ENCODE measurements around the gene ADGRG6. TPM values are rescaled to one million over a fixed set of nuclear protein-coding genes. Genes with fewer than 3 reads are reported as not detected.
"Not testable (repeated sequence)": the region's sequence is repeated elsewhere in the genome, so short reads cannot be mapped to it uniquely, and the experiment has no call there.

The ADGRG6 gene
- polyA plus RNA-seq, 3 donors from 2014 or later, result 0.47 TPM; not detected in 2

- DNase-seq; H3K9me3 Mint-ChIP-seq; H3K4me3 Mint-ChIP-seq; H3K36me3 Mint-ChIP-seq; H3K27ac Mint-ChIP-seq; H3K27me3 Mint-ChIP-seq (ENCODE audit: low read depth in 3 of 3); H3K4me1 Mint-ChIP-seq: not testable (repeated sequence)
Observed at GRCh38 chr6:142454848-142455247, 153.0 kb downstream of the ADGRG6 start.

- Mint-ChIP-seq H3K27me3 (ENCODE audit: low read depth in 3 of 3) (peaks cover 0 to 6% (median 2%) of the 10 kb centered on the region in 3 donors), H3K36me3 (no peaks in the 10 kb centered on the region), H3K4me3 (no peak overlapping the region), H3K27ac (no peak overlapping the region), H3K4me1 (no peaks in the 10 kb centered on the region), H3K9me3 (peaks cover 0 to 2% (median 0%) of the 10 kb centered on the region in 6 donors)
- DNase-seq, result no peak
Observed at GRCh38 chr6:142455957-142456589, 154.3 kb downstream of the ADGRG6 start.

- Mint-ChIP-seq H3K4me3 (no peak overlapping the region), H3K4me1 (no peaks in the 10 kb centered on the region), H3K36me3 (no peaks in the 10 kb centered on the region), H3K27me3 (ENCODE audit: low read depth in 3 of 3) (no peaks in the 10 kb centered on the region), H3K27ac (no peak overlapping the region), H3K9me3 (peaks cover 0 to 5% (median 0%) of the 10 kb centered on the region in 6 donors)
- no peak for DNase-seq
Observed at GRCh38 chr6:142457638-142458406, 156.0 kb downstream of the ADGRG6 start.

DNA sequence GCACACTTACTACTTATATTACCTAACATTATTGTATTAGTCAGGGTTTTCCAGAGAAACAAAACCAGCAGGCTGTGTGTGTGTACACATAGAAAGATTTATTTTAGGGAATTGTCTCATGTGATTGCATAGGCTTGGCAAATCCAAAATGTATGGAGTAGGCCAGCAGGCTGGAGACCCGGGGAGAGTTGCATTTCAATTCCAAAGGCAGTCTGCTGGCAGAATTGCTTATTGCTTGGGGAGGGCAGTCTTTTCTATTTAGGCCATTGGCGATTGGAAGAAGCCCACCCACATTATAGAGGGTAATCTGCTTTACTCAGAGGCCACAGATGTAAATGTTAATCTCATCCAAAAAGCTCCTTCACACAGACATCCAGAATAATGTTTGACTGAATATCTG is 157.0 kb downstream of the ADGRG6 start:
- no peaks in the 10 kb centered on the region for H3K36me3 Mint-ChIP-seq
- H3K4me1 Mint-ChIP-seq, result no peaks in the 10 kb centered on the region
- peaks cover 0 to 5% (median 0%) of the 10 kb centered on the region in 6 donors for H3K9me3 Mint-ChIP-seq

GRCh38 chr6:142459271-142459670 is 157.5 kb downstream of the ADGRG6 start:
- H3K4me1 Mint-ChIP-seq, result no peaks in the 10 kb centered on the region
- peaks cover 0 to 4% (median 4%) of the 10 kb centered on the region in 3 donors for H3K27me3 Mint-ChIP-seq (ENCODE audit: low read depth in 3 of 3)
- no peak overlapping the region for H3K4me3 Mint-ChIP-seq
- H3K36me3 Mint-ChIP-seq, result no peaks in the 10 kb centered on the region
- DNase-seq, result no peak
- peaks cover 0 to 5% (median 0%) of the 10 kb centered on the region in 6 donors for H3K9me3 Mint-ChIP-seq
- H3K27ac Mint-ChIP-seq, result no peak overlapping the region

More for the DNA sequence above, 157.0 kb downstream of the ADGRG6 start:
- no peak for DNase-seq
- Mint-ChIP-seq H3K4me3 (no peak overlapping the region), H3K27me3 (ENCODE audit: low read depth in 3 of 3) (peaks cover 0 to 4% (median 4%) of the 10 kb centered on the region in 3 donors), H3K27ac (no peak overlapping the region)

DNA sequence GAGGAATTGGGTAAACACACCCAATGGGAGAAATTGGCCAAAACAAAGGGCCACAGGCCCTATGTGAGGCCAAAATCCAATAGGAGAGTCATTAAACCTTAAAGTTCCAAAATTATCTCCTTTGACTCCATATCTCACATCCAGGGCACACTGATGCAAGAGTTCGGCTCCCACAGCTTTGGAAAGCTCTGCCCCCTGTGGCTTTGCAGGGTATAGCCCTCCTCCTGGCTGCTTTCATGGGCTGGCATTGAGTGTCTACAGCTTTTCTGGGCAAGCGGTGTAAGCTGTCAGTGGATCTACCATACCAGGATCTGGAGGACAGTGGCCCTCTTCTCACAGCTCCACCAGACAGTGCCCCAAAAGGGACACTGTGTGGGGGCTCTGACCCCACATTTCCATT is 160.5 kb downstream of the ADGRG6 start:
- DNase-seq, result no peak
- Mint-ChIP-seq H3K27ac (no peak overlapping the region), H3K27me3 (ENCODE audit: low read depth in 3 of 3) (peaks cover 0 to 4% (median 4%) of the 10 kb centered on the region in 3 donors), H3K36me3 (no peaks in the 10 kb centered on the region), H3K4me3 (no peak overlapping the region), H3K4me1 (no peaks in the 10 kb centered on the region), H3K9me3 (peaks cover 0 to 5% (median 0%) of the 10 kb centered on the region in 6 donors)

DNA sequence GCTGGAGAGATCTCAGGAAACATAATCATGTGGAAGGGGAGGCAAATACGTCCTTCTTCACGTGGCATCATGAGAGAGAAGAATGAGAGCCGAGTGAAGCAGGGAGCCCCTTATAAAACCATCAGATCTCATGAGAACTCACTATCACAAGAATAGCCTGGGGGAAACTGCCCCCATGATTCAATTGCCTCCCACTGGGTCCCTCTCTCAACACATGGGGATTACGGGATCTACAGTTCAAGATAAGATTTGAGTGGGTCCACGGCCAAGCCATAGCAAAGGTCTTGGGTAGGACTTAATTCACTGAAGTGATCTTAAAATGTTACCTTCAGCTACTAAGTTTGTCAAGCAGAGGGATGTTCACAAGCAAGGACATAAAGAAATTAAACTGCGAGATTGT is 162.2 kb downstream of the ADGRG6 start:
- no peak for DNase-seq
- Mint-ChIP-seq H3K27ac (no peak overlapping the region), H3K27me3 (ENCODE audit: low read depth in 3 of 3) (peaks cover 0 to 4% (median 4%) of the 10 kb centered on the region in 3 donors), H3K36me3 (no peaks in the 10 kb centered on the region), H3K9me3 (peaks cover 0 to 5% (median 0%) of the 10 kb centered on the region in 6 donors), H3K4me1 (no peaks in the 10 kb centered on the region), H3K4me3 (no peak overlapping the region)

GRCh38 chr6:142469220-142469619 is 167.4 kb downstream of the ADGRG6 start:
- H3K4me3 Mint-ChIP-seq, result no peak overlapping the region
- no peaks in the 10 kb centered on the region for H3K36me3 Mint-ChIP-seq
- H3K27me3 Mint-ChIP-seq (ENCODE audit: low read depth in 3 of 3), result no peaks in the 10 kb centered on the region
- H3K4me1 Mint-ChIP-seq, result no peaks in the 10 kb centered on the region
- no peak for DNase-seq
- no peak overlapping the region for H3K27ac Mint-ChIP-seq
- H3K9me3 Mint-ChIP-seq, result no peaks in the 10 kb centered on the region

- Mint-ChIP-seq H3K36me3 (no peaks in the 10 kb centered on the region), H3K4me3 (no peak overlapping the region), H3K27ac (no peak overlapping the region), H3K4me1 (no peaks in the 10 kb centered on the region), H3K27me3 (ENCODE audit: low read depth in 3 of 3) (peaks cover 0 to 5% (median 4%) of the 10 kb centered on the region in 3 donors), H3K9me3 (no peaks in the 10 kb centered on the region)
- DNase-seq, result no peak
Observed at GRCh38 chr6:142470421-142470820, 168.6 kb downstream of the ADGRG6 start.

DNA sequence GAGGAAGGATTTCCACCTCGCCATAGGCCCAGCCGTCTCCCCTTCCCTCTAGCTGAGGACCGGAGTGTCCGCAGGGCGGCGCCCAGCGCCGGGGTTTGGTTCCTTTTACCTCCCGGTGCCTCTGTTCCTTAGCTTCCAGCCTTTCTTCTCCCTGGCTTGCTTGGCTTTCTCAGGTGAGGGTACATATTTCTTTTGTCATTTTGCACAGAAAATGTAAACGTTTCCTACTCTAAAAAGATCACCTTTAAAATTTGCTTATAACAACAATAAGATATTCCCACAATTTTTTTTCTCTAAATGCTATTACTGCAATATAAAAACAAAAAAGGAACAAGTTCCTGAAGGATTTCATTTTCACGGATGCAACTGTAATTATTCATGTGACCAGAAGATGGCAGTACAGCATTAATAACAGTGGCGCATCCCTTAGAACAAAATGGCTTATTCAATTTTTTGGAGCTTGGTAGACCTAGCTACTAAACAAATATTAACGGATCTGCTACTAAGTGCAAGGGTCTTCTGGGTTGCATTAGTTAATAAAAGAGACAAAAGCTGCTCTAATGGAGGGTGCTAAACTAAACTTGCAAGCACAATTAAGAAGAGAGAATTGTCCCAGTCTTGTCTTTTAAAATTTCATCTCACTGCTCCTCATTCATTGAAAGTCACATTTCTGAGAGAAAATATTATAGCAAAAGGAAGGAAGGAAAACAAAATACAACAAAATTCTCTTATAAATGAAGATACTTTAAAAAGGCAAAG is 172.9 kb downstream of the ADGRG6 start:
- no peak overlapping the region for H3K27ac Mint-ChIP-seq
- peaks cover 0 to 7% (median 4%) of the 10 kb centered on the region in 3 donors for H3K27me3 Mint-ChIP-seq (ENCODE audit: low read depth in 3 of 3)
- H3K36me3 Mint-ChIP-seq, result no peaks in the 10 kb centered on the region
- DNase-seq, result peak; percentile 5 to 32 (median 27)
- H3K4me1 Mint-ChIP-seq, result no peaks in the 10 kb centered on the region
- H3K4me3 Mint-ChIP-seq, result no peak overlapping the region
- H3K9me3 Mint-ChIP-seq, result no peaks in the 10 kb centered on the region

DNA sequence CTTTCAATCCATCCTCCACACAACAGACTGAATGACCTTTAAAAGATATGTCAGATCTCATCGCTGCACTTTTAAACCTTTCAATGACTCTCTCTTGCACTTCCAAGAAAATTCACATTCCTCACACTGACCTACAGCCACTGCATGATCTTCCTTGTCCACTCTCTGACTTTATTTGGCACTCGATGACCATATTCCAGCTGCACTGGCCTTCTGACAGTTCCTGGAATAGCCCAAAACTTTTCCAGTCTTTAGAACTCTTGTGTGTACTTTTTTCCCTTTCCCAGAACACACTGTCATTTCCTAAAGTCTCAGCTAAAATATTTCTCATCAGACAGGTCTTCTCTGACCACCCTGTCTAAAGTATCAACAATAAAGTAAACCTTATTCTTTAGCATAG is 174.6 kb downstream of the ADGRG6 start:
- no peaks in the 10 kb centered on the region for H3K36me3 Mint-ChIP-seq
- H3K9me3 Mint-ChIP-seq, result no peaks in the 10 kb centered on the region
- no peak overlapping the region for H3K27ac Mint-ChIP-seq
- H3K4me3 Mint-ChIP-seq, result no peak overlapping the region
- no peak for DNase-seq
- no peaks in the 10 kb centered on the region for H3K4me1 Mint-ChIP-seq
- peaks cover 0 to 7% (median 4%) of the 10 kb centered on the region in 3 donors for H3K27me3 Mint-ChIP-seq (ENCODE audit: low read depth in 3 of 3)

DNA sequence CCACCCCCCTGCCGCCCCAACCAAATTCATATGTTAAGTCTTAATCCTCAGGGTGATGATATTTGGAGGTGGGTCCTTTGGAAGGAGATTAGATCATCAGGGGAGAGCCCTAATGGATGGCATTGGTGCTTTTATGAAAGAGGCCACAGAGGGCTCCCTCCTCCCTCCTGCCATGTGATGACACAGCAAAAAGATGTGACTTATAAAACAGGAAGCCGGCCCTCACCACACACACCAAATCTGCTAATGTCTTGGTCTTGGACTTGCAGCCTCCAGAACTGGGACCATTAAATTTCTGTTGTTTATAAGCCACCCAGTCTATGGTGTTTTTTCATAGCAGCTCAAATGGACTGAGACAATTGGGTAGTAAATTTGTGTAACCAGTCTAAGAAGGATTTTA is 176.3 kb downstream of the ADGRG6 start:
- Mint-ChIP-seq H3K27ac (no peak overlapping the region), H3K4me1 (no peaks in the 10 kb centered on the region), H3K9me3 (no peaks in the 10 kb centered on the region), H3K4me3 (no peak overlapping the region), H3K27me3 (ENCODE audit: low read depth in 3 of 3) (peaks cover 0 to 7% (median 4%) of the 10 kb centered on the region in 3 donors), H3K36me3 (no peaks in the 10 kb centered on the region)
- no peak for DNase-seq

DNA sequence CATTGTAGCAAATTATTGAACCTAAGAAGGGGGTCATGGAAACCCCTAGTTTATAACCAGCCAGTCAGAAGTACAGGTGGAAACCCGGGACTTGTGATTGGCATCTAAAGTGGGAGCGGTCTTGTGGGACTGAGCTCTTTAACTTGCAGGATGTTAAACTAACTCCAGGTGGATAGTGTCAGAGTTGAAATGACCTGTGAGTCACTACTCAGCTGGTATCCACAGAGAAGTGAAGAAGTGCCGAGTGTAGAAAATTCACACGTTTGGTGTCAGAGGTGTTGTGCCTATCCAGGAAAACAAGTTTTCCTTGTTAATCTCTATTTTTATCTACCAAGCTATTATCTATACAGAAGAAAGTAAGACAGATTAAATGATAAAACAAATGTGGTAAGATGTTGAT is 179.7 kb downstream of the ADGRG6 start:
- H3K4me1 Mint-ChIP-seq, result no peaks in the 10 kb centered on the region
- DNase-seq, result no peak
- no peak overlapping the region for H3K4me3 Mint-ChIP-seq
- peaks cover 0 to 2% (median 2%) of the 10 kb centered on the region in 3 donors for H3K27me3 Mint-ChIP-seq (ENCODE audit: low read depth in 3 of 3)
- H3K36me3 Mint-ChIP-seq, result no peaks in the 10 kb centered on the region
- H3K27ac Mint-ChIP-seq, result no peak overlapping the region
- H3K9me3 Mint-ChIP-seq, result no peaks in the 10 kb centered on the region

DNA sequence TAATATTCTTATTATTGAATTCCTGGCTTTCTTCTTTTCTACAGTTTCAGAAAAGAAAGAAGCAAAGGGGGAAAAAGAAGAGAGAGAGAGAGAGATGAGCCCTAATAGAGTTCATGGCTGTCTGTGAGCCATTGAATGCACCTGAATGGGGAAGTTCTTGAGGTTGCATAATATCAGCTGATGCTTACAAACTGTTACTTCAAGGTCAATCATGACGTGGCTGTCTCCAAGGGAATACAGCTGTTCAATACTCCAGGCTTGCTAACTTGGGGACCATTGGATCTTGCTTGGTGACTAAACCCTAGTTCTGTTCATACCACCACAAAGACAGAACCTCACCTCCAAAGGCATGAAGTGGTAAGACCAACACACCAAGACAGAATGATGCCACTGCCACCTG is 180.4 kb downstream of the ADGRG6 start:
- no peaks in the 10 kb centered on the region for H3K4me1 Mint-ChIP-seq
- no peaks in the 10 kb centered on the region for H3K9me3 Mint-ChIP-seq
- no peak overlapping the region for H3K4me3 Mint-ChIP-seq
- no peak overlapping the region for H3K27ac Mint-ChIP-seq
- H3K36me3 Mint-ChIP-seq, result no peaks in the 10 kb centered on the region
- no peak for DNase-seq
- peaks cover 0 to 2% (median 2%) of the 10 kb centered on the region in 3 donors for H3K27me3 Mint-ChIP-seq (ENCODE audit: low read depth in 3 of 3)
